ENCODE measurements around the gene ZSCAN12. TPM values are rescaled to one million over a fixed set of nuclear protein-coding genes. Genes with fewer than 3 reads are reported as not detected.

The ZSCAN12 gene
- polyA plus RNA-seq, 1 donor from 2014 or later, result 20.3 TPM

- no peaks in the 10 kb centered on the region for H3K36me3 ChIP-seq (ENCODE audit: insufficient read depth, low read length)
- H2AFZ ChIP-seq (ENCODE audit: low read depth, low read length), result peak within 1 kb of the TSS; percentile 85
- H3K4me2 ChIP-seq (ENCODE audit: low read length), result peak within 1 kb of the TSS; percentile 78
- no peaks in the 10 kb centered on the region for H3F3A ChIP-seq (ENCODE audit: insufficient read depth, low read length, poor library complexity, severe bottlenecking)
- no peaks in the 10 kb centered on the region for H3K9me2 ChIP-seq (ENCODE audit: insufficient read depth, low read length)
- H3K9ac ChIP-seq (ENCODE audit: low read length), result peak within 1 kb of the TSS; percentile 98
- H3K27ac ChIP-seq (ENCODE audit: low read length), result peak within 1 kb of the TSS; percentile 99
- H4K20me1 ChIP-seq (ENCODE audit: insufficient read depth), result no peaks in the 10 kb centered on the region
- no peaks in the 10 kb centered on the region for H3K27me3 ChIP-seq (ENCODE audit: insufficient read depth, low read depth, low read length)
- peak; percentile 65 for TF ChIP-seq SMC3 (conservative IDR thresholded peaks at IDR 0.05; ENCODE audit: poor library complexity)
- peak; percentile 47 for TF ChIP-seq CTCF (IDR thresholded peaks at IDR 0.05; ENCODE audit: poor library complexity, severe bottlenecking)
- TF ChIP-seq REST (IDR thresholded peaks at IDR 0.05; ENCODE audit: borderline replicate concordance), result peak; percentile 97
- TF ChIP-seq EP300 (conservative IDR thresholded peaks at IDR 0.05; ENCODE audit: poor library complexity, severe bottlenecking), result peak; percentile 84
- peak; percentile 98 for TF ChIP-seq TAF1 (IDR thresholded peaks at IDR 0.05; ENCODE audit: low read depth)
- no peak for TF ChIP-seq EZH2 (IDR thresholded peaks at IDR 0.05; ENCODE audit: borderline replicate concordance, insufficient read depth, low read length, poor library complexity, severe bottlenecking)
- TF ChIP-seq POLR2AphosphoS5 (IDR thresholded peaks at IDR 0.05), result peak; percentile 100
- TF ChIP-seq RAD21 (conservative IDR thresholded peaks at IDR 0.05), result peak; percentile 58
- TF ChIP-seq MXI1 (conservative IDR thresholded peaks at IDR 0.05; ENCODE audit: poor library complexity, severe bottlenecking), result peak; percentile 74
- peak within 1 kb of the TSS; percentile 77 for H3K4me3 ChIP-seq (ENCODE audit: low read length)
- H3K9me3 ChIP-seq (ENCODE audit: low read length), result no peaks in the 10 kb centered on the region
- peaks cover 24% of the 10 kb centered on the region for H3K79me2 ChIP-seq (replicated peaks; ENCODE audit: insufficient read depth, low read length)
Observed at GRCh38 chr6:28443112-28443773, 43.7 kb upstream of the ZSCAN12 start, which contains the start of gene ZSCAN23. TSS of gene ZSCAN23 (minus strand) at chr6:28443491. CDS start at chr6:28436266, 7,225 bp downstream.

- H3K36me3 ChIP-seq (ENCODE audit: insufficient read depth, low read length), result no peaks in the 10 kb centered on the region
- no peak for TF ChIP-seq POLR2AphosphoS5 (IDR thresholded peaks at IDR 0.05)
- TF ChIP-seq REST (IDR thresholded peaks at IDR 0.05; ENCODE audit: borderline replicate concordance), result no peak
- no peak for TF ChIP-seq MXI1 (conservative IDR thresholded peaks at IDR 0.05; ENCODE audit: poor library complexity, severe bottlenecking)
- no peak for TF ChIP-seq EP300 (conservative IDR thresholded peaks at IDR 0.05; ENCODE audit: poor library complexity, severe bottlenecking)
- TF ChIP-seq RAD21 (conservative IDR thresholded peaks at IDR 0.05), result no peak
- no peak for TF ChIP-seq CTCF (IDR thresholded peaks at IDR 0.05; ENCODE audit: poor library complexity, severe bottlenecking)
- no peak for TF ChIP-seq TAF1 (IDR thresholded peaks at IDR 0.05; ENCODE audit: low read depth)
- no peak for TF ChIP-seq EZH2 (IDR thresholded peaks at IDR 0.05; ENCODE audit: borderline replicate concordance, insufficient read depth, low read length, poor library complexity, severe bottlenecking)
- H3K4me2 ChIP-seq (ENCODE audit: low read length), result peak overlapping the region; percentile 78
- H3K27me3 ChIP-seq (ENCODE audit: insufficient read depth, low read depth, low read length), result no peaks in the 10 kb centered on the region
- H4K20me1 ChIP-seq (ENCODE audit: insufficient read depth), result no peaks in the 10 kb centered on the region
- H3K27ac ChIP-seq (ENCODE audit: low read length), result peak overlapping the region; percentile 99
- no peaks in the 10 kb centered on the region for H3K9me2 ChIP-seq (ENCODE audit: insufficient read depth, low read length)
- peak overlapping the region; percentile 85 for H2AFZ ChIP-seq (ENCODE audit: low read depth, low read length)
- peak overlapping the region; percentile 98 for H3K9ac ChIP-seq (ENCODE audit: low read length)
- H3K4me3 ChIP-seq (ENCODE audit: low read length), result peak overlapping the region; percentile 77
- no peaks in the 10 kb centered on the region for H3F3A ChIP-seq (ENCODE audit: insufficient read depth, low read length, poor library complexity, severe bottlenecking)
- H3K79me2 ChIP-seq (replicated peaks; ENCODE audit: insufficient read depth, low read length), result peaks cover 26% of the 10 kb centered on the region
- H3K9me3 ChIP-seq (ENCODE audit: low read length), result no peaks in the 10 kb centered on the region
Observed at GRCh38 chr6:28442586-28442985, 43.0 kb upstream of the ZSCAN12 start.

Data from neural cell (in vitro differentiated cells).